Liver (tissue), 9 donors: Measurements from ENCODE around the gene HOXA5. TPM values are rescaled to one million over a fixed set of nuclear protein-coding genes. Genes with fewer than 3 reads are reported as not detected.
A peak's percentile ranks its signal among the peaks of the same experiment; 100 is the strongest.

ENCODE experiments used
- DNase-seq: peaks from one replicate; pipeline ENCODE4 v3.0.0-alpha.2; 2017; ENCODE audit warnings: low spot score
- H3K27ac ChIP-seq, 2 donors: one replicate each; pipeline ENCODE4 v1.7.0; 2013; ENCODE audit warnings: inconsistent platforms in 2 of 2, low read length in 2 of 2, control low read depth in 1 of 2, low read depth in 1 of 2, mild to moderate bottlenecking in 1 of 2
- H3K27me3 ChIP-seq, 4 donors: one replicate each; pipeline versions ENCODE4 v1.6.1 to v1.7.0; 2013; ENCODE audit warnings: low read length in 3 of 4, inconsistent platforms in 1 of 4, mild to moderate bottlenecking in 1 of 4, moderate library complexity in 1 of 4; ENCODE audit not compliant: control insufficient read depth in 4 of 4, insufficient read depth in 4 of 4
- H3K36me3 ChIP-seq, 4 donors: one replicate each; pipeline versions ENCODE4 v1.6.1 to v1.7.0; 2013; ENCODE audit warnings: low read length in 3 of 4, mild to moderate bottlenecking in 3 of 4, low read depth in 1 of 4, moderate library complexity in 1 of 4; ENCODE audit not compliant: control insufficient read depth in 4 of 4, insufficient read depth in 3 of 4
- H3K4me1 ChIP-seq, 4 donors: one replicate each; pipeline versions ENCODE4 v1.6.1 to v1.7.0; 2013; ENCODE audit warnings: low read length in 3 of 4, mild to moderate bottlenecking in 3 of 4, moderate library complexity in 1 of 4; ENCODE audit not compliant: control insufficient read depth in 4 of 4, insufficient read depth in 4 of 4
- H3K4me3 ChIP-seq, 3 donors: one replicate each; pipeline versions ENCODE4 v1.6.1 to v1.7.0; 2013; ENCODE audit warnings: low read length in 3 of 3, control low read depth in 1 of 3, low read depth in 1 of 3, mild to moderate bottlenecking in 1 of 3
- H3K9ac ChIP-seq, 2 donors: one replicate each; pipeline ENCODE4 v1.7.0; 2013; ENCODE audit warnings: low read length in 2 of 2, mild to moderate bottlenecking in 2 of 2, moderate library complexity in 2 of 2, control low read depth in 1 of 2, low read depth in 1 of 2
- H3K9me3 ChIP-seq, 4 donors: one replicate each; pipeline versions ENCODE4 v1.6.1 to v1.7.0; 2013; ENCODE audit warnings: low read length in 3 of 4; ENCODE audit not compliant: control insufficient read depth in 4 of 4
- EGR1 ChIP-seq, 2 donors: IDR thresholded peaks; 2 replicates each; pipeline ENCODE4 v1.6.1; 2016 to 2018; ENCODE audit warnings: antibody characterized with exemption in 2 of 2, low read depth in 2 of 2
- FOXA1 ChIP-seq: IDR thresholded peaks from 2 replicates; pipeline ENCODE4 v1.6.1; 2016; ENCODE audit warnings: antibody characterized with exemption
- FOXA2 ChIP-seq: IDR thresholded peaks from 2 replicates; pipeline ENCODE4 v1.6.1; 2016; ENCODE audit warnings: antibody characterized with exemption
- GABPA ChIP-seq, 2 donors: IDR thresholded peaks in 1 of 2; conservative IDR thresholded peaks in 1 of 2; 2 replicates each; pipeline ENCODE4 v1.6.1; 2016; ENCODE audit warnings: antibody characterized with exemption in 2 of 2, mild to moderate bottlenecking in 1 of 2, moderate library complexity in 1 of 2
- HNF4A ChIP-seq, 2 donors: conservative IDR thresholded peaks; 2 replicates each; pipeline ENCODE4 v1.6.1; 2016; ENCODE audit warnings: antibody characterized with exemption in 2 of 2, mild to moderate bottlenecking in 2 of 2
- HNF4G ChIP-seq: IDR thresholded peaks from 2 replicates; pipeline ENCODE4 v1.6.1; 2016; ENCODE audit warnings: antibody characterized with exemption
- JUND ChIP-seq, 2 donors: IDR thresholded peaks; 2 replicates each; pipeline ENCODE4 v1.6.1; 2016; ENCODE audit warnings: antibody characterized with exemption in 2 of 2
- NR2F2 ChIP-seq: IDR thresholded peaks from 2 replicates; pipeline ENCODE4 v1.6.1; 2016; ENCODE audit warnings: antibody characterized with exemption
- RAD21 ChIP-seq, 2 donors: IDR thresholded peaks; 2 replicates each; pipeline ENCODE4 v1.6.1; 2016; ENCODE audit warnings: antibody characterized with exemption in 2 of 2, mild to moderate bottlenecking in 2 of 2
- RXRA ChIP-seq, 2 donors: IDR thresholded peaks; 2 replicates each; pipeline ENCODE4 v1.6.1; 2017 to 2018; ENCODE audit warnings: antibody characterized with exemption in 2 of 2, mild to moderate bottlenecking in 1 of 2
- SP1 ChIP-seq: IDR thresholded peaks from 2 replicates; pipeline ENCODE4 v1.6.1; 2018; ENCODE audit warnings: antibody characterized with exemption, mild to moderate bottlenecking
- TAF1 ChIP-seq: conservative IDR thresholded peaks from 2 replicates; pipeline ENCODE4 v1.6.1; 2016; ENCODE audit warnings: antibody characterized with exemption, mild to moderate bottlenecking
- YY1 ChIP-seq: IDR thresholded peaks from 2 replicates; pipeline ENCODE4 v1.6.1; 2016; ENCODE audit warnings: antibody characterized with exemption, mild to moderate bottlenecking
- WGBS: extraction: QIAGEN DNeasy Blood & Tissue Kit; methylation state at CpG from one replicate; pipeline ENCODE4 v1.1.7; 2013; 5-methylcytosine and 5-hydroxymethylcytosine counted together
- polyA plus RNA-seq, 2 donors: library from polyadenylated mRNA; stranded (reverse) in 1 of 2; unstranded in 1 of 2; fragments of 200-250 nt in 1 of 2; fragments of >200 nt in 1 of 2; fragmentation: Nextera tagmentation in 1 of 2; extraction: Ambion mirVana in 1 of 2; gene quantifications; one replicate each; pipeline versions ENCODE4 v1.2.1 to v1.2.3, GENCODE V29; 2013 to 2015
- total RNA-seq, 2 donors: library from RNA; depleted of rRNA; stranded (reverse); fragments of >200 nt; gene quantifications; one replicate each; pipeline ENCODE4 v1.2.3, GENCODE V29; 2014
- TF ChIP-seq, protein P1 (sequence below): IDR thresholded peaks from 2 replicates; pipeline ENCODE4 v1.6.1; 2016; ENCODE audit warnings: antibody characterized with exemption
- TF ChIP-seq, protein P2 (sequence below): fragments of 150-350 bp; IDR thresholded peaks from 2 replicates; pipeline ENCODE4 v1.5.1; 2017; ENCODE audit warnings: improper control_type of control experiment, low read depth, low read length; ENCODE audit not compliant: missing input control
- TF ChIP-seq, protein P3 (sequence below): IDR thresholded peaks from 2 replicates; pipeline ENCODE4 v1.6.1; 2016; ENCODE audit warnings: antibody characterized with exemption
- TF ChIP-seq, protein P4 (sequence below): IDR thresholded peaks from 2 replicates; pipeline ENCODE4 v1.6.1; 2016; ENCODE audit warnings: antibody characterized with exemption
- TF ChIP-seq, protein P5 (sequence below): IDR thresholded peaks from 2 replicates; pipeline ENCODE4 v1.6.1; 2016; ENCODE audit warnings: antibody characterized with exemption, mild to moderate bottlenecking
- donor health status: healthy.
- donor health status: healthy.
- donor health status: healthy.
- donor health status: healthy.
- donor health status: healthy.

HOXA5 gene
- total and polyA plus RNA-seq, 4 donors = 0.40 to 2.1 (median 0.66) TPM

DNA sequence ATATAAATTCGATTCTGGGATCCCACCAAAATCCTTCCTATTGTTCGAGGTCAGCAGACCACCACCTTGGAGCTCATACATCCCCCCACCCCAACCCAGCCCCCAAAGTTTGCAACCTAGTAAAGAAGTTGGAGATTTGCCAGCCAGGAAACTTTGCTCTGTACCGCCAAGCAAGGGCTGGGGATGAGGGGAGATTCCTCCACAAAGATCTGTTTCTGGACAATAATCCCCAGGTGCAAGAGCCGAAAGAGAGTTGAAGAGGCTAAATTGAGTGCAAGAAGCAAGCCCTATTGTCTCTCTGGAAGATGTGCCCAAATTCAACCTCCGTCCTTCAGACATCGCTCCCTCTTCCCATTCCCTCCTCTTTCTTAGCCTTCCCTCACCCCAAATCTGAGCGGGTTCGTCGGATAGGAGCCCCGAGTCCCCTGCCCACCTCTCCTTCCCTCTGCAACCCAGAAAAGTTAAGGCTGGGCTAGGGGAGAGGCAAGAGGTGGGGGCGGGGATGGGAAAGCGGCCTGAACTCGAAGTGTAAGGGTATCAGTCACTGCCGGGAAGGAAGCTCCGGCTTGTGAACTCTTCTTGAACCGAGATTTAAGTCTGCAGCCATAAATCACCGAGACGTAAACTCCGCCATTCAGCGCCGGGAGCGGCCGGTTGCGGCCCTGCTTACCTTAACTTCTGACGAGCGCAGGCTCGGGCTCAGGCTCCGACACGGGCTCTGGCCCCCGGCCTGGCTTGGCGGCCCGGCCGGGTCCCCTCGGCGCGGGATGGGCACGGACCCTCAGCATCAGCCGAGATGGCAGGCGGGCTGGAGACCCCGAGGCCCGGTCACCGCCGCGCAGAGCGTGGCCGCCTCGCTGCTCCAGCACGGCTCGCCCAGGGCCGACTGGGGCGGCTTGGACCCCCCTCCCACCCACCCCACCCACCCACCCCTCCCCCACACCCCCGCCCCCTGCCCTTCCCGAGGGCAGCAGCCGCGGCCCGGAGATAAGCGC, 30.2 kb downstream of the HOXA5 start:
- Histone ChIP-seq H3K27me3 (peaks cover 0 to 25% (median 5%) of the 10 kb centered on the region in 4 donors), H3K9ac (no peak overlapping the region), H3K36me3 (no peaks in the 10 kb centered on the region), H3K9me3 (no peaks in the 10 kb centered on the region), H3K27ac (peak overlapping the region; percentile 59 to 71), H3K4me3 (peak overlapping the region in 1 of 3 donors; percentile 43), H3K4me1 (peaks cover 0 to 3% (median 2%) of the 10 kb centered on the region in 4 donors)
- no peak for DNase-seq
- WGBS = 20% methylated on average over 57 of the region's 57 CpGs
- TF ChIP-seq RAD21 (IDR thresholded peaks at IDR 0.05) (no peak), RXRA (IDR thresholded peaks at IDR 0.05) (peak; percentile 43 to 57), NR2F2 (peak; percentile 44)

DNA sequence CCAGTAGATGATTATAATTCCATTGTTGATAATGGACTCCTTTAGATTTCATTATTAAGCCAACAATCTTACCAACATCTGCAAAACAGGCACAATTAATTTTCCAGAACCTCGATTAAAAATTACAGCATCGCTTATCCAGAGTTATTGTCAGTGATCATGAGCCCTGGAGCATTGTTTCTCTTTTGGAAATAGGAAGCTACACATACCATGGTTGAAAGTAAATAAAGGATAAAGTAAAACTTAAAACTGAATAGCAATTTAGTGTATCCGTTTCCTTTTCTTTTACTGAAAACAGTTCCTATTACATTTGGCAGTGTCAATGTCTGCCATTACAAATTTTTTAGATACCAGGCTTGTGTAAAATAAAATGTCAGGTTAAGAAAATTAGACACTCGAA, 31.1 kb downstream of the HOXA5 start:
- Histone ChIP-seq H3K9ac (no peak overlapping the region), H3K9me3 (no peaks in the 10 kb centered on the region), H3K27me3 (peaks cover 0 to 27% (median 4%) of the 10 kb centered on the region in 4 donors), H3K36me3 (no peaks in the 10 kb centered on the region), H3K4me1 (peaks cover 0 to 3% (median 2%) of the 10 kb centered on the region in 4 donors), H3K4me3 (no peak overlapping the region), H3K27ac (peak overlapping the region in 1 of 2 donors; percentile 59)
- TF ChIP-seq, protein P1, sequence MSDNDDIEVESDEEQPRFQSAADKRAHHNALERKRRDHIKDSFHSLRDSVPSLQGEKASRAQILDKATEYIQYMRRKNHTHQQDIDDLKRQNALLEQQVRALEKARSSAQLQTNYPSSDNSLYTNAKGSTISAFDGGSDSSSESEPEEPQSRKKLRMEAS = no peak
- TF ChIP-seq, protein P2, sequence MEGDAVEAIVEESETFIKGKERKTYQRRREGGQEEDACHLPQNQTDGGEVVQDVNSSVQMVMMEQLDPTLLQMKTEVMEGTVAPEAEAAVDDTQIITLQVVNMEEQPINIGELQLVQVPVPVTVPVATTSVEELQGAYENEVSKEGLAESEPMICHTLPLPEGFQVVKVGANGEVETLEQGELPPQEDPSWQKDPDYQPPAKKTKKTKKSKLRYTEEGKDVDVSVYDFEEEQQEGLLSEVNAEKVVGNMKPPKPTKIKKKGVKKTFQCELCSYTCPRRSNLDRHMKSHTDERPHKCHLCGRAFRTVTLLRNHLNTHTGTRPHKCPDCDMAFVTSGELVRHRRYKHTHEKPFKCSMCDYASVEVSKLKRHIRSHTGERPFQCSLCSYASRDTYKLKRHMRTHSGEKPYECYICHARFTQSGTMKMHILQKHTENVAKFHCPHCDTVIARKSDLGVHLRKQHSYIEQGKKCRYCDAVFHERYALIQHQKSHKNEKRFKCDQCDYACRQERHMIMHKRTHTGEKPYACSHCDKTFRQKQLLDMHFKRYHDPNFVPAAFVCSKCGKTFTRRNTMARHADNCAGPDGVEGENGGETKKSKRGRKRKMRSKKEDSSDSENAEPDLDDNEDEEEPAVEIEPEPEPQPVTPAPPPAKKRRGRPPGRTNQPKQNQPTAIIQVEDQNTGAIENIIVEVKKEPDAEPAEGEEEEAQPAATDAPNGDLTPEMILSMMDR = no peak
- TF ChIP-seq FOXA1 (no peak), RAD21 (IDR thresholded peaks at IDR 0.05) (no peak), TAF1 (no peak), HNF4G (no peak), FOXA2 (no peak), NR2F2 (no peak), JUND (IDR thresholded peaks at IDR 0.05) (no peak), YY1 (no peak), HNF4A (conservative IDR thresholded peaks at IDR 0.05) (no peak), GABPA (IDR thresholded peaks at IDR 0.05 in 1 of 2, conservative IDR thresholded peaks at IDR 0.05 in 1 of 2) (no peak), SP1 (no peak), RXRA (IDR thresholded peaks at IDR 0.05) (no peak), EGR1 (IDR thresholded peaks at IDR 0.05; ENCODE audit: low read depth in 2 of 2) (no peak)
- TF ChIP-seq, protein P3, sequence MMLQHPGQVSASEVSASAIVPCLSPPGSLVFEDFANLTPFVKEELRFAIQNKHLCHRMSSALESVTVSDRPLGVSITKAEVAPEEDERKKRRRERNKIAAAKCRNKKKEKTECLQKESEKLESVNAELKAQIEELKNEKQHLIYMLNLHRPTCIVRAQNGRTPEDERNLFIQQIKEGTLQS = no peak
- TF ChIP-seq, protein P4, sequence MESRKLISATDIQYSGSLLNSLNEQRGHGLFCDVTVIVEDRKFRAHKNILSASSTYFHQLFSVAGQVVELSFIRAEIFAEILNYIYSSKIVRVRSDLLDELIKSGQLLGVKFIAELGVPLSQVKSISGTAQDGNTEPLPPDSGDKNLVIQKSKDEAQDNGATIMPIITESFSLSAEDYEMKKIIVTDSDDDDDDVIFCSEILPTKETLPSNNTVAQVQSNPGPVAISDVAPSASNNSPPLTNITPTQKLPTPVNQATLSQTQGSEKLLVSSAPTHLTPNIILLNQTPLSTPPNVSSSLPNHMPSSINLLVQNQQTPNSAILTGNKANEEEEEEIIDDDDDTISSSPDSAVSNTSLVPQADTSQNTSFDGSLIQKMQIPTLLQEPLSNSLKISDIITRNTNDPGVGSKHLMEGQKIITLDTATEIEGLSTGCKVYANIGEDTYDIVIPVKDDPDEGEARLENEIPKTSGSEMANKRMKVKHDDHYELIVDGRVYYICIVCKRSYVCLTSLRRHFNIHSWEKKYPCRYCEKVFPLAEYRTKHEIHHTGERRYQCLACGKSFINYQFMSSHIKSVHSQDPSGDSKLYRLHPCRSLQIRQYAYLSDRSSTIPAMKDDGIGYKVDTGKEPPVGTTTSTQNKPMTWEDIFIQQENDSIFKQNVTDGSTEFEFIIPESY = no peak
- TF ChIP-seq, protein P5, sequence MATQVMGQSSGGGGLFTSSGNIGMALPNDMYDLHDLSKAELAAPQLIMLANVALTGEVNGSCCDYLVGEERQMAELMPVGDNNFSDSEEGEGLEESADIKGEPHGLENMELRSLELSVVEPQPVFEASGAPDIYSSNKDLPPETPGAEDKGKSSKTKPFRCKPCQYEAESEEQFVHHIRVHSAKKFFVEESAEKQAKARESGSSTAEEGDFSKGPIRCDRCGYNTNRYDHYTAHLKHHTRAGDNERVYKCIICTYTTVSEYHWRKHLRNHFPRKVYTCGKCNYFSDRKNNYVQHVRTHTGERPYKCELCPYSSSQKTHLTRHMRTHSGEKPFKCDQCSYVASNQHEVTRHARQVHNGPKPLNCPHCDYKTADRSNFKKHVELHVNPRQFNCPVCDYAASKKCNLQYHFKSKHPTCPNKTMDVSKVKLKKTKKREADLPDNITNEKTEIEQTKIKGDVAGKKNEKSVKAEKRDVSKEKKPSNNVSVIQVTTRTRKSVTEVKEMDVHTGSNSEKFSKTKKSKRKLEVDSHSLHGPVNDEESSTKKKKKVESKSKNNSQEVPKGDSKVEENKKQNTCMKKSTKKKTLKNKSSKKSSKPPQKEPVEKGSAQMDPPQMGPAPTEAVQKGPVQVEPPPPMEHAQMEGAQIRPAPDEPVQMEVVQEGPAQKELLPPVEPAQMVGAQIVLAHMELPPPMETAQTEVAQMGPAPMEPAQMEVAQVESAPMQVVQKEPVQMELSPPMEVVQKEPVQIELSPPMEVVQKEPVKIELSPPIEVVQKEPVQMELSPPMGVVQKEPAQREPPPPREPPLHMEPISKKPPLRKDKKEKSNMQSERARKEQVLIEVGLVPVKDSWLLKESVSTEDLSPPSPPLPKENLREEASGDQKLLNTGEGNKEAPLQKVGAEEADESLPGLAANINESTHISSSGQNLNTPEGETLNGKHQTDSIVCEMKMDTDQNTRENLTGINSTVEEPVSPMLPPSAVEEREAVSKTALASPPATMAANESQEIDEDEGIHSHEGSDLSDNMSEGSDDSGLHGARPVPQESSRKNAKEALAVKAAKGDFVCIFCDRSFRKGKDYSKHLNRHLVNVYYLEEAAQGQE = no peak
- WGBS = 20% methylated on average over 4 of the region's 4 CpGs
- DNase-seq = no peak
